CD4-positive, alpha-beta T cell treated with Interleukin-21 for 1 hour (primary cell): ENCODE measurements around the gene ZNF358.
"Not testable (repeated sequence)": the region's sequence is repeated elsewhere in the genome, so short reads cannot be mapped to it uniquely, and the experiment has no call there.

Source experiments
- DNase-seq: peaks from one replicate; pipeline ENCODE4 v3.0.0-alpha.2; 2020

The ZNF358 gene

GRCh38 chr19:7521551-7522071, 5.7 kb downstream of the ZNF358 start:
- no peak for DNase-seq

DNA sequence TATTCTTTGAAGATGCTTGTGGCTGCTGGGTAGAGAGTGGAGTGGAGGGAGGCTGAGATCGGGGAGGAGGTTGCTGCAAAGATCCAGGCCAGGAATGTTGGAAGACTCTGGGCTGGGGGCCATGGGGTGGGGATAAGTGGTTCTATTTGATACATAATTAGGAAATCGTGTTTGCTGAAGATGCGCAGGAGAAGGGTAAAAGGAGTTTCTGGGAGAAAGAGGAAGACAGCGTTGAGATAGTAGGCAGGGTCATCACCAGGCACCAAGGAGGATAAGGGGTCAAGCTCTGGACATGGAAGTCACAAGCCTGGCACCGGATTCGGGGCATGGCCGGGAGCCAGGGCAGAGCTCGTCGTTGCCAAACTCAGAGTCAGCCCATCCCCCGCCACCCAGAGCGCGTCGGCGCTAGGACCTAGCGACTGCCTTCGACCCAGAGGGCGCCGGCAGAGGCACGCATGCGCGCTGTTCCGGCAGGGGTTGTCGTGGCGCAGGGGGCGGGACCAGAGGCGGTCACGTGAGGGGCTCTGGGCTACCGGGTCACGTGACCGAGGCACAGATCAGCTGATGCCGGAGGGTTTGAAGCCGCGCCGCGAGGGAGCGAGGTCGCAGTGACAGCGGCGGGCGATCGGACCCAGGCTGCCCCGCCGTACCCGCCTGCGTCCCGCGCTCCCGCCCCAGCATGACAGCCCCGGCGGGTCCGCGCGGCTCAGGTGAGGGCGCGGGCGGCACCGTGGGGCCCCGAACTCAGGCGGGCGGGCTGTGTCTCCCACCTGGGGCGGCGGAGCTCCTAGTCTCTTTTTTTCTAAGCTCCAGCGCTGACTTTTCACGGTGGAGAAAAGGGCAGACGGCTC, 6.4 kb downstream of the ZNF358 start, which contains the start of gene MCOLN1:
Gene MCOLN1 (plus strand): TSS at position 553 of the 851 bp plus-strand sequence. CDS start 127 bp downstream, at position 680.
- DNase-seq: peak; percentile 99

- no peak for DNase-seq
Measured at GRCh38 chr19:7522923-7523667, 7.2 kb downstream of the ZNF358 start.

DNA sequence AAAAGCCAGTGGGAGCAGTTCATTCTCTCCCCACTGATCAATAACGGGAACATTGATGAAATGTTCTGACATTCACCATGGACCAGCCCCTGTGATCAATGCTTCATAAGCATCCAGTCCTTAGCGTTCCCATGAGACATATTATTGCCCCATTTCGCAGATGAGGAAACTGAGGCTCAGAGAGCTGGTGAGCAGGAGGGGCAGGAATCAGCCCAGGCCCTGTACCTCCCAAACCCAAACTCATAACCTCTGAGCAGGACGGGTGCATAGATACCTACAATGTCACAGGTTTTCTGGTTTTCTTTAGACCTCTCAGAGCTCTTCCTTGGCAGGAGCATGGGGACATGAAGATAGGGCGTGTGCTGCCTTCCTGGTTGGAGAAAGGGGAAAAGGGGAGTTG, 8.6 kb downstream of the ZNF358 start:
- DNase-seq: no peak

GRCh38 chr19:7524992-7525739, 9.3 kb downstream of the ZNF358 start:
- no peak for DNase-seq

DNA sequence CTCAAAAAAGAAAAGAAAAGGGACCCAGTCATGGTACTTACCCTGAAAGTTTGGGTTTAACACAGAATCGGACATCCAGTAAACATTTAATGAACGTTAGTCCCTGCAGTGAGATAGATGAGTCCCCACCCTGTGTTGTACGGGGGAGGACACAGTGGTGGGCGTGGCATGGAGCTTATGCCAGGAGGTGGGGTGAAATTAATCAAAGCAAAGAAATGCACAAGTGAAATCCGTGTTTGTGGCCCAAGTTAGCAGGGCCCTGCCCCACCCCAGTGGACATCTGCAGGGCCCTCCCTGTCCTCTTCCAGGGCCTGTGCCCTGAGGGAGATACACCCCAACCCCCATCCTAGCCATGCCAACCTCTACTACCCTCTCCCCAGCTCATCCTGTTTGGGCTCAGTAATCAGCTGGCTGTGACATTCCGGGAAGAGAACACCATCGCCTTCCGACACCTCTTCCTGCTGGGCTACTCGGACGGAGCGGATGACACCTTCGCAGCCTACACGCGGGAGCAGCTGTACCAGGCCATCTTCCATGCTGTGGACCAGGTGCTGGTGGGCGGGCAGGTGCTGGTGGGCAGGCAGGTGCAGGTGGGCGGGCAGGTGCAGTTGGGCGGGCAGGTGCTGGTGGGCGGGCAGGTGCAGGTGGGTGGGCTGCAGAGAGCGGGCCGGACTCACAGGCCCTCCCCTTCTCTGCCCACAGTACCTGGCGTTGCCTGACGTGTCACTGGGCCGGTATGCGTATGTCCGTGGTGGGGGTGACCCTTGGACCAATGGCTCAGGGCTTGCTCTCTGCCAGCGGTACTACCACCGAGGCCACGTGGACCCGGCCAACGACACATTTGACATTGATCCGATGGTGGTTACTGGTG, 10.4 kb downstream of the ZNF358 start:
- DNase-seq: no peak

DNA sequence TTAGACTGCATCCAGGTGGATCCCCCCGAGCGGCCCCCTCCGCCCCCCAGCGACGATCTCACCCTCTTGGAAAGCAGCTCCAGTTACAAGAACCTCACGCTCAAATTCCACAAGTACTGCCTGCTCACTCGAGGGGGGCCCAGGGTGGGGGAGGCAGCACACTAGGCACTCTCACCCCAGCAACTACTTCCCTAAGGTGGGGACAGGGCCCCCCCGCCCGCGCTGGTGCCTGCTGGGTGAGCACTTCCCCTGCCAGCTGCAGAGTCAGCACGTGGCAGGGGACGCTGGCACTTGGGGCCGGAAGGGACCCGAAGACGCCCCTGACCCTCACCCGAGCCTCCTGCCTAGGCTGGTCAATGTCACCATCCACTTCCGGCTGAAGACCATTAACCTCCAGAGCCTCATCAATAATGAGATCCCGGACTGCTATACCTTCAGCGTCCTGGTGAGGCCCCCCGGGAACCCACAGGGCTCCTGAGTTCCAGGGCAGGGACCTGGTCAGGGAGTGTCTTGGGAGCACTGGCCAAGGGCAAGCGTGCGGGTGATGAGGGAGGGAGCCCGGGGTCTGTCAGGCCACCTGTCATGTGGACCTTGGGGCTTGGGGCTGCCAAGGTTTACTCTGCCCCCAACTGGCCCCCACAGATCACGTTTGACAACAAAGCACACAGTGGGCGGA, 11.8 kb downstream of the ZNF358 start:
- no peak for DNase-seq

GRCh38 chr19:7528192-7528519, 12.3 kb downstream of the ZNF358 start:
- no peak for DNase-seq

- no peak for DNase-seq
Measured at GRCh38 chr19:7528522-7529245, 12.8 kb downstream of the ZNF358 start.

GRCh38 chr19:7529246-7529600, 13.3 kb downstream of the ZNF358 start:
- no peak for DNase-seq

DNA sequence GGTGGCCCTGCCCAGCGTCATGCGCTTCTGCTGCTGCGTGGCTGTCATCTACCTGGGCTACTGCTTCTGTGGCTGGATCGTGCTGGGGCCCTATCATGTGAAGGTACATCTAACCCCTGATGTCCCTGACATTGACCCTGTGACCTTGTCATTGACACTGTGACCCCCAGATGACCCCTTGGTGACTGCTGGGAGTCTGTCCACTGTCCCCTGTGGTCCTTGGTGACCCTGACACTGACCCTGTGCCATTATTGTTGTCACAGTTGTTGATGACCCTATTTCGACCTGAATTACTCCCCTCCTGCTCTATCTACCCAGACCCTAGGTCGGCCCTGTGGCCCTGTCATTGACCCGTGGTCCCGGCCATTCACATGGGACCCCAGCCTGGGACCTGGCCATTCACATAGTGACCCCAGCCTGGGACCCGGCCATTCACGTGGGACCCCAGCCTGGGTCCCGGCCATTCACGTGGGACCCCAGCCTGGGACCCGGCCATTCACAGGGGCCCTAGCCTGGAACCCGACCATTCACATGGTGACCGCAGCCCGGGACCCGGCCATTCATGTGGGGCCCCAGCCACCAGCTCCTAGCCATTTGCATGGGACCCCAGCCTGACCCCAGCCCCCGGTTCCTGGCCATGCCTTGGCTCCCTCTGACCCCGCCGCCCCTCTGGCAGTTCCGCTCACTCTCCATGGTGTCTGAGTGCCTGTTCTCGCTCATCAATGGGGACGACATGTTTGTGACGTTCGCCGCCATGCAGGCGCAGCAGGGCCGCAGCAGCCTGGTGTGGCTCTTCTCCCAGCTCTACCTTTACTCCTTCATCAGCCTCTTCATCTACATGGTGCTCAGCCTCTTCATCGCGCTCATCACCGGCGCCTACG, 13.9 kb downstream of the ZNF358 start:
- no peak for DNase-seq

DNA sequence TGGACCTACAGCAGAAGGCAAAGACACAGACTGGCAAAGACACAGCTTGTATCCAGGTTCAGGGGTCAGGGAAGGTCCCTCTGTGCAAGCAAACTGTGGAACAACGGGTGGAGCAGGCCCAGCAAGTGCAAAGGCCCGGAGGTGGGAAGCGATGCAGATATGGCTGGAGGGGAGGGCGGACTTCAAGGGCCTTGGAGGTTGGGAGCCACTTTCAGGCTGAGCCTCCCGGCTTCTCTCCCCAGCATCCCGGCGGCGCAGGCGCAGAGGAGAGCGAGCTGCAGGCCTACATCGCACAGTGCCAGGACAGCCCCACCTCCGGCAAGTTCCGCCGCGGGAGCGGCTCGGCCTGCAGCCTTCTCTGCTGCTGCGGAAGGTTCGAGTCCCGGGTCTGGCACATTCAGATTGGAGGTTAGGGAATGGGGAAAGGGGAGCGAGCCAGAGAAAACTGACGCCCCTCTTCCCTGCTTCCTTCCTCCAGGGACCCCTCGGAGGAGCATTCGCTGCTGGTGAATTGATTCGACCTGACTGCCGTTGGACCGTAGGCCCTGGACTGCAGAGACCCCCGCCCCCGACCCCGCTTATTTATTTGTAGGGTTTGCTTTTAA, 17.5 kb downstream of the ZNF358 start:
- no peak for DNase-seq

- DNase-seq: peak; percentile 87
Measured at GRCh38 chr19:7533925-7534480, 18.1 kb downstream of the ZNF358 start.

GRCh38 chr19:7534531-7535046, 18.7 kb downstream of the ZNF358 start:
- peak; percentile 37 for DNase-seq

- DNase-seq: peak; percentile 91
Measured at GRCh38 chr19:7535047-7535997, 19.4 kb downstream of the ZNF358 start, which contains the start of gene PNPLA6. Gene PNPLA6 (plus strand): TSS chr19:7535717. CDS start chr19:7535789, 72 bp downstream.

- peak; percentile 11 for DNase-seq
Measured at GRCh38 chr19:7535998-7536695, 20.2 kb downstream of the ZNF358 start.

DNA sequence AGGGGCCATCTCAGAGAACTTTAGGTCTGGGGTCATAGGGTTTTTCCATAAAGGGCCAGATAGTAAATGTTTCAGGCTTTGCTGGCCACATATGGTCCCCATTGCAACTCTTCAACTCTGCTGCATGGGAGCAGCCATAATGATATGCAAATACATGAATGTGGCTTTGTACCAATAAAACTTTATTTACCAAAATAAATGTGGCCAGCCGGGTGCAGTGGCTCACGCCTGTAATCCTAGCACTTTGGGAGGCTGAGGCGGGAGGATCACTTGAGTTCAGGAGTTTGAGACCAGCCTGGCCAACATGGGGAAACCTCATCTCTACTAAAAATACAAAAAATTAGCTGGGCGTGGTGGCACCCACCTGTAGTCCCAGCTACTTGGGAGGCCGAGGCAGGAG, 23.1 kb downstream of the ZNF358 start:
- not testable (repeated sequence) for DNase-seq
